Measurements from ENCODE around the gene ABHD15.

The ABHD15 gene

GRCh38 chr17:29566473-29567303, at the start of gene ABHD15:
ABHD15 (minus strand) TSS chr17:29567037; CDS start chr17:29566966, 71 bp downstream.
- TF ChIP-seq CTCF (IDR thresholded peaks at IDR 0.05; ENCODE audit: borderline replicate concordance, insufficient read depth, low read depth, low read length) = 0 out of 2 replicates have a peak, but pooled peaks have one; percentile 13
- H3K4me3 ChIP-seq (ENCODE audit: low read depth, low read length) = peak within 1 kb of the TSS; percentile 80

GRCh38 chr17:29615492-29616299, 48.9 kb upstream of the ABHD15 start:
- H3K4me3 ChIP-seq (ENCODE audit: low read depth, low read length) = peak overlapping the region; percentile 38
- no peak for TF ChIP-seq CTCF (IDR thresholded peaks at IDR 0.05; ENCODE audit: borderline replicate concordance, insufficient read depth, low read depth, low read length)

GRCh38 chr17:29615048-29615385, 48.2 kb upstream of the ABHD15 start:
- peak overlapping the region; percentile 26 for H3K4me3 ChIP-seq (ENCODE audit: low read depth, low read length)
- TF ChIP-seq CTCF (IDR thresholded peaks at IDR 0.05; ENCODE audit: borderline replicate concordance, insufficient read depth, low read depth, low read length) = no peak

- no peak overlapping the region for H3K4me3 ChIP-seq (ENCODE audit: low read depth, low read length)
- TF ChIP-seq CTCF (IDR thresholded peaks at IDR 0.05; ENCODE audit: borderline replicate concordance, insufficient read depth, low read depth, low read length) = no peak
These were observed 47.7 kb upstream of the ABHD15 start for GRCh38 chr17:29614349-29615047.

GRCh38 chr17:29613856-29614255, 47.0 kb upstream of the ABHD15 start:
- H3K4me3 ChIP-seq (ENCODE audit: low read depth, low read length) = peak overlapping the region; percentile 44
- TF ChIP-seq CTCF (IDR thresholded peaks at IDR 0.05; ENCODE audit: borderline replicate concordance, insufficient read depth, low read depth, low read length) = no peak

GRCh38 chr17:29613352-29613837, 46.6 kb upstream of the ABHD15 start:
- H3K4me3 ChIP-seq (ENCODE audit: low read depth, low read length) = peak overlapping the region; percentile 44

More at GRCh38 chr17:29613352-29613837, 46.6 kb upstream of the ABHD15 start:
- TF ChIP-seq CTCF (IDR thresholded peaks at IDR 0.05; ENCODE audit: borderline replicate concordance, insufficient read depth, low read depth, low read length) = peak; percentile 94

Data from GM12875 (cell line).